GM19351 (cell line): ENCODE results near the gene DAPL1.
"Not testable (repeated sequence)": the region's sequence is repeated elsewhere in the genome, so short reads cannot be mapped to it uniquely, and the experiment has no call there.

ENCODE experiments used
- ATAC-seq: cut with Tn5 transposase; IDR thresholded peaks from one replicate; pipeline ENCODE4 v1.9.1; 2021; ENCODE audit warnings: mild to moderate bottlenecking, moderate library complexity; ENCODE audit not compliant: unreplicated experiment

The DAPL1 gene

DNA sequence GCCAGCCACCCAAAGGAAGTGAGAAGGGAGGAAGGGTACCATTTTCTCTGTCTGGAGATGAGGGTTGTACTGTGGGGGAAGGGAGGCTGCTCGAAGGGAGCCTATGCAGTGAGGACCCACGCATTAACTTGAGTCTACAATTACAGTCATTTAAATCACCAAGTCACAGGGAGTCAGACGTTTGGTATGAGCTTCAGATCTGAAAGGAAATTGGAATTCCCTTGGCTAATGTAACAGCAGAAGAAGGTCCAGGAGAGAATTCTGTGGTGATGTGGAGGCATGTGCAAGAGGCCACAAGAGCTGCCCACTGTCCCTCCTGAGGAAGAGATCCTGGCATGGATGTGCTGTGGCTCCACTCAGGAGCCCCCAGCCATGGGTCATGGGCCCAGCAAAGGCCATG is 22.5 kb downstream of the DAPL1 start:
- no peak for ATAC-seq

DNA sequence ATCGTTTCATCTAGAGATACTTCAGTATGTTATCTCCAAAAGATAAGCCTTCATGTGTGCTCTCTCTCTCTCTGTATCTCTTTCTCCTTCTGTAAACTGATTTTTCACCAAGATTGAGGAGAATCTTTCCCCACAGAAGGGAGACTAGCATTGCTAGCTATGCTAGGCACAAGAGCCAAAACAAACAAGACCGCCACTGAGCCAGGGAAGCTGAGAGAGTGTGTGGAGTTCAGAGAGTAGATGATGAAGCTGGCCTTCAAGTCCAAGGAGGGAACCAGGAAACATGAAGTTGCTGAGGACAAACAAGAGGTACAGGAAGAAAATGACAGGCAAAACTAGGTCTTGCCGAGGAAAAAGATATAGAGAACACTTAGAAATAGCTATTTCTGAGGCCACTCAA is 23.4 kb downstream of the DAPL1 start:
- ATAC-seq: no peak

- no peak for ATAC-seq
Measured at GRCh38 chr2:158822193-158822592, 27.1 kb downstream of the DAPL1 start.

DNA sequence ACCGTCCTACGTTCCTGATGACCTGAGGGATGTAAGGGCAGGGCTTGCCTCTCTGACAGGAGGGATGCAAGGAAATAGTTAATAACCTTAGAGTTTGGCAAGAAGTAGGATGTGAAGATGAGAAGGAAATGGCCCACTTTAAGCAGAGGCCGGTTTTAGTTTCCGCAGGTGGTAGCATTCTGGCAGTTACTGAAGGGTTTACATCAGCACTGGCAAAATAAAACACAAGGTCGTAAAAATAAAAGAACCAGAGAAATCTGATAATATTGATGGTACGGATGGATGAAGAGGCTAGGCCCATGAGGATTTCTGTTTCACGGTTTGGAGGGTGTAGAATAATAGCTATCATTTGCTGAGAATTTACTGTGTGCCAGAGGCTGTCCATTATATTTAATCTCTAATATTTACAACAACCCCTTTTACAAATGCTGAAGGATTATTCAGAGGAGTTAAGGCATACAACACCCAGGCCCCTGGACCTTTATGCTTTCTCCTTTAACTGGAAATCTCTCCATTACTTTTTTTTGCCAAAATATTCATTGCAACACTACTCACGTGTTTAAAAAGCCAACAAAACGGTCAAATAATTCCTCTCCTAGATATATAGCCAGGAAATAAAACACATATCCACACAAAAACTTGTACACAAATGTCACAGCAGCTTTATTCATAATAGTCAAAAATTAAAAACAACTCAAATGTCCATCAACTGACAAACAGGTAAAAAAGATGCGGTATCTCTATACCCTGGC is 28.5 kb downstream of the DAPL1 start:
- ATAC-seq: no peak

DNA sequence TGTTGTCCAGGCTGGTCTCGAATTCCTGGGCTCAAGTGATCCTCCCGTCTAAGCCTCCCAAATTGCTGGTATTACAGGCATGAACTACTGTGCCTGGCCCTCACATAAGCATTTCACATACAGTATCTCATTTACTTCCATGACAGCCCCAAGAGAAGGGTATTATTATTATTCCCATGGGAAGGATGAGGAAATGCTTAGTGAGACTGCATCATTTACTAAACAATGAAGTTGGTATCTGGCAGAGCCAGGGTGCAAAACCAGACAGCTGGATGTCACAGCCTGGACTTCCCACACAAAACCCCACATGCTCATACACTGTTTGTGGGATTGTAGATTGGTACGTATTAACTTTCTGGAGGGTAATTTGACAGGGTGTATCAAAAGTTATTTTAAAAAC is 29.9 kb downstream of the DAPL1 start:
- ATAC-seq: no peak

DNA sequence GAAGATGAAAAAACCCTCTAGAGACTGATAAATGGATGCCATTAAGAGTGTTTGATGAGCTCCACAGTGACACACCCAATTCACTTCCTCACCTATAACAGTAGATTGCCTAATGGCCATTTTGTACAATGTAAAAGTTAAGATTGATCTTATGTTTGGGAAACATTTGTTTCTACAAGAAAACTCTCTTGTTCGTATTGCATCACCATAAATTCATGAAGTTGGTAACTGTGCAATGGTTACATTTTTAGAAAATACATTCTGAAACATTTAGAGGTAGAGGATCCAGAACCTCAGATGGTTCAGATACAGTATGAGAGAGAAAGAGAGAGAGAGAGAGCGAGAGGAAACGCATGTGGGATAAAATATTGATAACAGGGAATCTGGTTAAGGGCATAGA is 31.8 kb downstream of the DAPL1 start:
- ATAC-seq: no peak

DNA sequence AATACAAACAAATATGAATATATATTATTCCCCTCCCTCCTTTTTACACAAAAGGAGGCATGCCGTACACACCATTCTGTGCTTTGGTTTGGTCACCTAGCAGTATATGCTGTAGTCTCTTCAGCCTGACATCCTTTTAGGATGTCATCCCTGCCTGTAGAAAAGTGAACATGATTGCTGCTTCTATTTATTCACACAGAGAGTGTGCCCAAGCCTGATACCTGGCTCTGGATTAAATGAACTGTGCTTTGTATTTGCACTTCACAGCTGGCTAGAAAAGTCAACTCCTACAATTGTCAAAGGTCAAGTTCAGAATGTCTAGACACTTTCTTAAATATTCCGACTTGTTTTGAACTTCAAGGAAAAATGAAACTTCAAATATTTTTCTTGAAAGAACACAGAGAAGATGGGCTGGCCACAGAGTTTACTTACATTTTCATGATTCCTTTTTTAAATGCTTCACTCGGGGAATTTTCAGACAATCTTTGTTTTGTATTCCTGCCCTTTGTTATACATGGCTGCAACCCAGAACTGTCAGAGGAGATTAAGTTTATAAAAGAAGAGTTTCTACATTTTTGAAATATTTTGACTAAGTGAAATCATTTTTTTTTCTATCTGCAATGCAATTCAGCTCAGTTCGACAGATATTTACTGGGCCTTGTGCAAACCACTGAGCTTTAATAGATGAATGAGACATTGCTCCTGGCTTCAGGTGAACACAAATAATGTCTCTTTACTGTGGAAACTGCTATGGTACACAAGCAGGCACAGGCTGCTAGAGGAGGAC is 33.5 kb downstream of the DAPL1 start:
- ATAC-seq: no peak

GRCh38 chr2:158829167-158829566 is 34.0 kb downstream of the DAPL1 start:
- ATAC-seq: no peak

- ATAC-seq: no peak
Measured at GRCh38 chr2:158830201-158830600, 35.1 kb downstream of the DAPL1 start.

DNA sequence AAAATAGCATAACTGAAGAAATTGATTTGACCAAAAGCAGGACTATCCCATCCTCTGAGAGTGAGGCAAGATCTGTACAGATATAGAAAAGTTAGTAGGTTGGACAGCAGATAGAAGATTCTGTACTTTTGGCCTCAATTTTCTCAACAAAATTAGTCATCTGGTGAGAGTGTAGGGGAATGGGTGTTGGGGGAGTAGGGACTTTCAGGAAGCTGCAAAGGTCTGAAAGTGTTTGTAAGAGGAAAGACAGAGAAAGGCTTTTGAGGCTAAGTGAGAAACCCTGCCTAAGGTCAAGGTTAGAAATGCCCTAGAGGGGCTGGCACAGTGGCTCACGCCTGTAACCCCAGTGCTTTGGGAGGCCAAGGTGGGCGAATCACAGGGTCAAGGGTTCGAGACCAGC is 40.3 kb downstream of the DAPL1 start:
- ATAC-seq: no peak

GRCh38 chr2:158837645-158838044 is 42.5 kb downstream of the DAPL1 start:
- ATAC-seq: no peak

DNA sequence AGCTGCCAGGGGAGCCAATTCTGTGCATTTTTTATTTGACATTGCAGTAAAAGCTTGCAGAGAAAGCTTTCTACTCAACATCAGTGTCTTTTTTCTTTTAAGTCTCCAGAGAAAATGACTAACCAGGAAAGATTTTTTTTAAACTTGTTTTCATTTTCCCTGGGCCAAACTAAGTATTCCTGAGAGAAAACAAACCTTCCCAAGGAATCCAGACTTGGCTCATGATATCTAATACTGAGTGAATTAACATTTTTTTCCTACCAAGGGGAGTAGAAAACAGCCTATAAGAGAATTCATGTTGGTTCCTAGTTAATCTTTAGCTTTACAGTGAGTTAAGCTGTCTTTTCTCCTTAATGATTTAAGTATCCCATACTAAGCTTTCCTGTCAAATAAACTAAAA is 46.7 kb downstream of the DAPL1 start:
- no peak for ATAC-seq

GRCh38 chr2:158845444-158845843 is 50.3 kb downstream of the DAPL1 start:
- ATAC-seq: no peak

GRCh38 chr2:158845859-158846258 is 50.7 kb downstream of the DAPL1 start:
- no peak for ATAC-seq

DNA sequence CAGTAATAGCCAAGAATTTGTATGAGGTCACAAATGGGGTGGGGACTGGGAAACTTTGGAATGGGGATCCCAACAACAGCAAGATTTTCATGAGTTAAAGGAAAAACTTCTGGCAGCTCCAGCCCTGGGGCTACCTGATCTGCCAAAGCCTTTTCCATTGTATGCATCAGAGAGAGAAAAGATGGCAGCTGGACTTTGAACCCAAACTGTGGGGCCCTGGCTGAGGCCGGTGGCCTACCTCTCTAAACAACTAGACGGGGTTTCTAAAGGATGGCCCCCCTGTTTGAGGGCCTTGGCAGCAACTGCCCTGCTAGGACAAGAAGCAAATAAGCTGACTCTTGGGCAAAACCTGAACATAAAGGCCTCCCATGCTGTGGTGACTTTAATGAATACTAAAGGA is 52.4 kb downstream of the DAPL1 start:
- not testable (repeated sequence) for ATAC-seq

DNA sequence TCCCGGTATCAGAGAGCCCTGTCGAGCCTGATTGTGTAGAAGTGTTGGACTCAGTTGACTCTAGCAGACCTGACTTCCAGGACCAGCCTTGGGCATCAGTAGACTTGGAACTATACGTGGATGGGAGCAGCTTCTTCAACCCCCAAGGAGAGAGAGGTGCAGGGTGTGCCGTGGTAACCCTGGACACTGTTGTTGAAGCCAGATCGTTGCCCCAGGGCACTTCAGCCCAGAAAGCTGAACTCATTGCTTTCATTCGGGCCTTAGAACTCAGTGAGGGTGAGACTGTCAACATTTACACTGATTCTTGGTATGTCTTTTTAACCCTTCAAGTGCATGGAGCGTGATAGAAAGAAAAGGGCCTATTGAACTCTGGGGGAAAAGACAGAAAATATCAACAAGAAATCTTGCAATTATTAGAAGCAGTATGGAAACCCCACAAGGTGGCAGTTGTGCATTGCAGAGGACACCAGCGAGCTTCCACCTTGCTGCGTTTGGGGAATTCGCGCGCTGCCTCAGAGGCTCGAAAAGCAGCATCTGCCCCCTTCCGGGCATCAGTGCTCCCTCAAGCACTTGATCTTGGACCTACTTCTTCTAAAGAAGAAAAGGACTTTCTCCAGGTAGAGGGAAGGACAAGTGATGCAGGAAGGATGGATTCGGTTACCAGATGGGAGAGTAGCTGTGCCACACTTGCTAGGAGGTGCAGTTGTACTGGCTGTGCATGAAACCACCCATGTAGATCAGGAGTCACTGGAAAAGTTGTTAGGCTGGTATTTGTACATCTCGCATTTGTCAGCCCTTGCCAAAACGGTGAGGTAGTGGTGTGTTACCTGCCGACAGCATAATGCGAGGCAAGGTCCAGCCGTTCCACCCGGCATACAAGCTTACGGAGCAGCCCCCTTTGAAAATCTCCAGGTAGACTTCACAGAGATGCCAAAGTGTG is 53.2 kb downstream of the DAPL1 start:
- ATAC-seq: not testable (repeated sequence)

GRCh38 chr2:158860179-158860578 is 65.1 kb downstream of the DAPL1 start:
- not testable (repeated sequence) for ATAC-seq

- ATAC-seq: not testable (repeated sequence)
Measured at GRCh38 chr2:158861626-158862025, 66.5 kb downstream of the DAPL1 start.

DNA sequence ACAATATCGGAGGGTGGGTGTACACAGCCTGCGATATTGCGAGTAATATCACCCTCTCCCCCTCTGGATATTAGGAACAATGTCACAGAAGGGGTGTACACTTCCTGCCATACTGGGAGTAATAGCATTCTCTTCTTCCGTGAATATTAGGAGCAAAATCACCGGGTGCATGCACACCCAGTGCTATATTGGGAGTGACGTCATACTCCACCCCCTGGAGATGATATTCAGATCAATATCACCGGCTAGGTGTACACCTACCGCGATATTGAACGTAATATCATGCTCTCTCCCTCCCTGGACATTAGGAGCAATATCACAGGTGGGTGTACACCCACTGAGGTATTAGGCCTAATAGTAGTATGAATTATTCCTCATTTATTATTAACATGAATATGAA is 70.4 kb downstream of the DAPL1 start:
- not testable (repeated sequence) for ATAC-seq
